Caco-2 (cell line): Measurements from ENCODE around the gene DYRK4. TPM values are rescaled to one million over a fixed set of nuclear protein-coding genes. Genes with fewer than 3 reads are reported as not detected.

Experiments used
- BruUV-seq: library from RNA; stranded (reverse); fragments of 400-500 nt; replicated peaks from 2 replicates; lab custom pipeline; 2021; lab: Mats Ljungman, UMichigan
- CTCF ChIA-PET: fragments of 300-600 bp; sonication (Branson Sonifier 250); formaldehyde crosslinking; loops from one replicate; lab custom pipeline; 2022; ENCODE audit warnings: antibody characterized with exemption; lab: Charles Lee
- POLR2A ChIA-PET: fragments of 300-600 bp; sonication (Branson Sonifier 250); formaldehyde crosslinking; loops from one replicate; lab custom pipeline; 2022; ENCODE audit warnings: antibody characterized with exemption; lab: Charles Lee
- DNase-seq, 2 experiments: peaks; one replicate each; pipeline versions ENCODE4 v3.0.0 to v3.0.0-alpha.2; 2020 to 2022
- H3K27me3 ChIP-seq: replicated peaks from 2 replicates; pipeline ENCODE4 v1.6.0; 2011; ENCODE audit warnings: low read length; ENCODE audit not compliant: control insufficient read depth, insufficient read depth
- H3K36me3 ChIP-seq: 2 replicates; pipeline ENCODE4 v1.5.1; 2011; ENCODE audit warnings: low read length; ENCODE audit not compliant: control insufficient read depth, insufficient read depth
- H3K4me1 ChIP-seq: fragments of 250-450 bp; sonication (Bioruptor Pico); 2 replicates; pipeline ENCODE4 v1.5.1; 2020; ENCODE audit warnings: mild to moderate bottlenecking
- H3K4me3 ChIP-seq: 2 replicates; pipeline ENCODE4 v1.5.1; 2011; ENCODE audit warnings: low read depth, mild to moderate bottlenecking, control low read depth, low read length
- H3K9me3 ChIP-seq: fragments of 250-450 bp; sonication (Bioruptor Pico); 2 replicates; pipeline ENCODE4 v1.5.1; 2020; ENCODE audit warnings: mild to moderate bottlenecking, moderate library complexity
- H3K27ac Mint-ChIP-seq: one replicate; pipeline ENCODE4 v1.8.0; 2022; ENCODE audit warnings: mixed read lengths; ENCODE audit not compliant: unreplicated experiment
- H3K27me3 Mint-ChIP-seq: one replicate; pipeline ENCODE4 v1.8.0; 2022; ENCODE audit warnings: mixed read lengths; ENCODE audit not compliant: insufficient read depth, unreplicated experiment
- H3K36me3 Mint-ChIP-seq: one replicate; pipeline ENCODE4 v1.8.0; 2022; ENCODE audit warnings: mild to moderate bottlenecking, mixed read lengths; ENCODE audit not compliant: insufficient read depth, unreplicated experiment
- H3K4me1 Mint-ChIP-seq: one replicate; pipeline ENCODE4 v1.8.0; 2022; ENCODE audit warnings: low read depth, mixed read lengths; ENCODE audit not compliant: unreplicated experiment
- H3K4me3 Mint-ChIP-seq: one replicate; pipeline ENCODE4 v1.8.0; 2022; ENCODE audit warnings: mild to moderate bottlenecking, moderate library complexity, mixed read lengths; ENCODE audit not compliant: unreplicated experiment
- H3K9me3 Mint-ChIP-seq: one replicate; pipeline ENCODE4 v1.8.0; 2022; ENCODE audit warnings: mixed read lengths; ENCODE audit not compliant: unreplicated experiment
- intact Hi-C: fragments of 100-400 bp; cut with micrococcal nuclease; formaldehyde crosslinking; loops from one replicate; pipeline ENCODE4 v1.10.0; 2022; ENCODE audit not compliant: unreplicated experiment
- total RNA-seq: library from RNA; stranded (reverse); gene quantifications from 2 replicates; pipeline ENCODE4 v1.2.3, GENCODE V29; 2022
- TF ChIP-seq, protein P1 (sequence below), 2 experiments: fragments of 200-600 bp in 1 of 2; IDR thresholded peaks; 1 replicate in 1 of 2; 2 replicates in 1 of 2; pipeline versions ENCODE4 v1.5.1 to v1.8.0; 2011 to 2022; ENCODE audit warnings: antibody characterized with exemption in 1 of 2, control low read depth in 1 of 2, inconsistent platforms in 1 of 2, low read depth in 1 of 2, low read length in 1 of 2, mild to moderate bottlenecking in 1 of 2, moderate library complexity in 1 of 2; ENCODE audit not compliant: insufficient read depth in 1 of 2, severe bottlenecking in 1 of 2, unreplicated experiment in 1 of 2

The DYRK4 gene
- total RNA-seq, 1 experiment from 2014 or later, result 7.7 TPM

GRCh38 chr12:4545195-4545594, 16.8 kb upstream of the DYRK4 start:
- Mint-ChIP-seq H3K27ac (no peak overlapping the region), H3K36me3 (peaks cover 64% of the 10 kb centered on the region), H3K9me3 (no peaks in the 10 kb centered on the region), H3K27me3 (no peaks in the 10 kb centered on the region), H3K4me1 (peaks cover under 1% of the 10 kb centered on the region), H3K4me3 (no peak overlapping the region)
- Histone ChIP-seq H3K4me1 (no peaks in the 10 kb centered on the region), H3K27me3 (no peaks in the 10 kb centered on the region), H3K9me3 (no peaks in the 10 kb centered on the region), H3K4me3 (no peak overlapping the region), H3K36me3 (no peaks in the 10 kb centered on the region; the same call in 1 of the 2 replicates)
- no TSS peak for BruUV-seq
- TF ChIP-seq, protein P1, sequence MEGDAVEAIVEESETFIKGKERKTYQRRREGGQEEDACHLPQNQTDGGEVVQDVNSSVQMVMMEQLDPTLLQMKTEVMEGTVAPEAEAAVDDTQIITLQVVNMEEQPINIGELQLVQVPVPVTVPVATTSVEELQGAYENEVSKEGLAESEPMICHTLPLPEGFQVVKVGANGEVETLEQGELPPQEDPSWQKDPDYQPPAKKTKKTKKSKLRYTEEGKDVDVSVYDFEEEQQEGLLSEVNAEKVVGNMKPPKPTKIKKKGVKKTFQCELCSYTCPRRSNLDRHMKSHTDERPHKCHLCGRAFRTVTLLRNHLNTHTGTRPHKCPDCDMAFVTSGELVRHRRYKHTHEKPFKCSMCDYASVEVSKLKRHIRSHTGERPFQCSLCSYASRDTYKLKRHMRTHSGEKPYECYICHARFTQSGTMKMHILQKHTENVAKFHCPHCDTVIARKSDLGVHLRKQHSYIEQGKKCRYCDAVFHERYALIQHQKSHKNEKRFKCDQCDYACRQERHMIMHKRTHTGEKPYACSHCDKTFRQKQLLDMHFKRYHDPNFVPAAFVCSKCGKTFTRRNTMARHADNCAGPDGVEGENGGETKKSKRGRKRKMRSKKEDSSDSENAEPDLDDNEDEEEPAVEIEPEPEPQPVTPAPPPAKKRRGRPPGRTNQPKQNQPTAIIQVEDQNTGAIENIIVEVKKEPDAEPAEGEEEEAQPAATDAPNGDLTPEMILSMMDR (IDR thresholded peaks at IDR 0.05; ENCODE audit: insufficient read depth in 1 of 2, low read depth in 1 of 2, low read length in 1 of 2, severe bottlenecking in 1 of 2, unreplicated experiment in 1 of 2), result no peak
- intact Hi-C loops, result no loop called here
- POLR2A ChIA-PET, result no interaction called here
- CTCF ChIA-PET, result no interaction called here
- DNase-seq, result no peak

- no peaks in the 10 kb centered on the region for H3K9me3 ChIP-seq
- H3K4me1 ChIP-seq, result no peaks in the 10 kb centered on the region
- no peak overlapping the region for H3K4me3 ChIP-seq
- ChIA-PET POLR2A (no interaction called here), CTCF (no interaction called here)
- no peak for DNase-seq
- H3K36me3 ChIP-seq, result 0 out of 2 replicates have a peak, but pooled peaks cover 2% of the 10 kb centered on the region
- H3K27me3 Mint-ChIP-seq, result no peaks in the 10 kb centered on the region
- H3K27ac Mint-ChIP-seq, result no peak overlapping the region
- no peaks in the 10 kb centered on the region for H3K27me3 ChIP-seq
- intact Hi-C loops, result no loop called here
- TF ChIP-seq, protein P1 (IDR thresholded peaks at IDR 0.05; ENCODE audit: insufficient read depth in 1 of 2, low read depth in 1 of 2, low read length in 1 of 2, severe bottlenecking in 1 of 2, unreplicated experiment in 1 of 2), result no peak
- no peak overlapping the region for H3K4me3 Mint-ChIP-seq
- peaks cover 33% of the 10 kb centered on the region for H3K36me3 Mint-ChIP-seq
- no peaks in the 10 kb centered on the region for H3K4me1 Mint-ChIP-seq
- H3K9me3 Mint-ChIP-seq, result no peaks in the 10 kb centered on the region
- BruUV-seq, result no TSS peak
Measured at GRCh38 chr12:4552191-4552590, 9.8 kb upstream of the DYRK4 start.

GRCh38 chr12:4553943-4554342, 8.1 kb upstream of the DYRK4 start:
- Mint-ChIP-seq H3K9me3 (no peaks in the 10 kb centered on the region), H3K27me3 (no peaks in the 10 kb centered on the region), H3K4me1 (no peaks in the 10 kb centered on the region), H3K4me3 (no peak overlapping the region), H3K36me3 (peaks cover 26% of the 10 kb centered on the region), H3K27ac (no peak overlapping the region)
- BruUV-seq, result no TSS peak
- Histone ChIP-seq H3K9me3 (no peaks in the 10 kb centered on the region), H3K4me3 (no peak overlapping the region), H3K36me3 (0 out of 2 replicates have a peak, but pooled peaks cover 2% of the 10 kb centered on the region), H3K27me3 (no peaks in the 10 kb centered on the region), H3K4me1 (no peaks in the 10 kb centered on the region)
- CTCF ChIA-PET, result no interaction called here
- intact Hi-C loops, result no loop called here
- TF ChIP-seq, protein P1 (IDR thresholded peaks at IDR 0.05; ENCODE audit: insufficient read depth in 1 of 2, low read depth in 1 of 2, low read length in 1 of 2, severe bottlenecking in 1 of 2, unreplicated experiment in 1 of 2), result no peak
- no peak for DNase-seq
- POLR2A ChIA-PET, result no interaction called here
